Retinal pigment epithelial cell (primary cell): ENCODE measurements around the gene F7.

Experiments
- DNase-seq: peaks from one replicate; pipeline ENCODE4 v3.0.0-alpha.2; 2010; ENCODE audit warnings: low read depth
- H3K4me3 ChIP-seq: 2 replicates; pipeline ENCODE4 v1.5.1; 2011; ENCODE audit warnings: mild to moderate bottlenecking, low read length, control low read depth, moderate library complexity
- TF ChIP-seq, protein P1 (sequence below): conservative IDR thresholded peaks from 2 replicates; pipeline ENCODE4 v1.5.1; 2011; ENCODE audit warnings: low read depth, low read length, control low read depth, inconsistent platforms

Gene F7

DNA sequence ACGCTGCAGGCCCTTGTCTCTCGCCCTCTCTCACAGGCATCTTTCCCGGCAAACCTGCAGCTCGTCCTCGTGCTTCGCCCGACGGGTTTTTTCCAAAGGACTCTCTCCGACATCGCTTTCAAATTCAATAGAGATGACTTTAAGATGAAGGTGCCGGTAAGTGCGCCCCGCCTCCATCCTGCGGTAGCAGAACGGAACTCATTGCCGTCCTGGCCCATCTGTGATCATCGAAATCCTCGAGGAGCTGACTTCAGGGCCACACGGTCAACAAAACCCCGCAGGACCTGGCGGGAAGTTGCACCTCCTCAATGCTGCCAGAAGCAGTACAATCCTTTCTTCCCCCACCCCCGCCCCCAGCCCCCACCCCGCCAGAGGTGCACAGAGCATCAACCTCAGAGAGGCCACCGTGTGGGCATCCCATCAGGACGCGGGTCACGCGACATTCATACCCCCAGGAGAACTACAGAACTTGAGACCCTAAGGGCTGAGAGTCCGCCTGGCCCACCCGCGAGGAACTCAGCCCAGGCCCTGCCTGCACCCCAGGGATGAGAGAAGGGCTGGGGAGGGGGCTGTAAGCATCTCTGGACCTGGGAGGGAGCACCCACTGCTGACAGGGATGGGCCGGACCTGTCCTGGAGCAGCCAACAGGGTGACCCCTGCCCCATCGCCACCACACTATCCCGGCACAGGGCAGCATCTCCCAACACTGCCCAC lies 44.9 kb upstream of the F7 start:
- no peak overlapping the region for H3K4me3 ChIP-seq
- TF ChIP-seq, protein P1, sequence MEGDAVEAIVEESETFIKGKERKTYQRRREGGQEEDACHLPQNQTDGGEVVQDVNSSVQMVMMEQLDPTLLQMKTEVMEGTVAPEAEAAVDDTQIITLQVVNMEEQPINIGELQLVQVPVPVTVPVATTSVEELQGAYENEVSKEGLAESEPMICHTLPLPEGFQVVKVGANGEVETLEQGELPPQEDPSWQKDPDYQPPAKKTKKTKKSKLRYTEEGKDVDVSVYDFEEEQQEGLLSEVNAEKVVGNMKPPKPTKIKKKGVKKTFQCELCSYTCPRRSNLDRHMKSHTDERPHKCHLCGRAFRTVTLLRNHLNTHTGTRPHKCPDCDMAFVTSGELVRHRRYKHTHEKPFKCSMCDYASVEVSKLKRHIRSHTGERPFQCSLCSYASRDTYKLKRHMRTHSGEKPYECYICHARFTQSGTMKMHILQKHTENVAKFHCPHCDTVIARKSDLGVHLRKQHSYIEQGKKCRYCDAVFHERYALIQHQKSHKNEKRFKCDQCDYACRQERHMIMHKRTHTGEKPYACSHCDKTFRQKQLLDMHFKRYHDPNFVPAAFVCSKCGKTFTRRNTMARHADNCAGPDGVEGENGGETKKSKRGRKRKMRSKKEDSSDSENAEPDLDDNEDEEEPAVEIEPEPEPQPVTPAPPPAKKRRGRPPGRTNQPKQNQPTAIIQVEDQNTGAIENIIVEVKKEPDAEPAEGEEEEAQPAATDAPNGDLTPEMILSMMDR: no peak
- no peak for DNase-seq

DNA sequence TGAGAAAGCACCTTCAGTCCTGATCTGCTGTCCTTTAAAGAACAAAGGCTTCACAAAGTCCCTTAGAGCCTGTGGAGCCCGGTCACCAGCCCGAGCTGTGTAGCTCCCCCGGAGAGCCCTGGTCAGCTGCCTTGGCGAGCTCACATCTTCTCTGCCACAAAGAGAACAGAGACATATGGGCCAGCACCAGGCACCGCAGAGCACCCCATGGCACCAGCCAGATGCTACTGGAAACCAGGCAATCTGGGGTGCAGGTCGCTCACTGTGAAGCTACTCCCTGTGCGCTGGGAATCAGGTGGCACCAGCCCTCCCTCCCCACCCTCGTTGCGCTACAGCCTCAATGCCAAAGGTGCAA lies 44.3 kb upstream of the F7 start:
- no peak overlapping the region for H3K4me3 ChIP-seq
- DNase-seq: no peak
- TF ChIP-seq, protein P1: no peak

DNA sequence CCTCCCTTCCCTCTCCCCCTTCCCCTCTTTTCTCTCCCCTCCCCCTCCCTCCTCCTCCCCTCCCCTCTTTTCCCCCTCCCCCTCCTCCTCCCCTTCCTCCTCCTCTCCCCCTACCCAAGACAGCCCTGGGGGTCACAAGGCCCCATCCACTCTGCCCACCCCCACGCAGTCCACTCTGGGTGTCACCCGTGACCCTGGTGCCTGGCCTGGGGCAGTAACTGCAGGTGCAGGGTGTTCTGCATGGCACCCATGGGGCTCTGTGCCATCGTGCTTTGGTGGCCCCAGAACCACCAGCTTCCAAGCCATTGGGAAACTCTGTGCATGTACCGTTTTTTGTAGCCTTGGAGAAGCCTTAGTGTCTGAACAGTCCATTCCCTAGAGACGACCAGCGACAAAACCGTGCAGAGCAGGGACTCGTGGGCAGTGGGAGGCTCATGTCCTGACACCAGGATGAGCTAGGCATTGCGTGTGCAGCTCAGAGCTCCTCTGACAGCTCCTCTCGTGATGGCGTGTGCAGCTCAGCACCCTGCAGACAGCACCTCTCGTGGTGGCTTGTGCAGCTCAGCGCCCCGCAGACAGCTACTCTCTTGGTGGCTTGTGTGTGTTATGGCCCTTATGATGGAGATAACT lies 43.7 kb upstream of the F7 start:
- DNase-seq: no peak
- TF ChIP-seq, protein P1: no peak
- H3K4me3 ChIP-seq: no peak overlapping the region

DNA sequence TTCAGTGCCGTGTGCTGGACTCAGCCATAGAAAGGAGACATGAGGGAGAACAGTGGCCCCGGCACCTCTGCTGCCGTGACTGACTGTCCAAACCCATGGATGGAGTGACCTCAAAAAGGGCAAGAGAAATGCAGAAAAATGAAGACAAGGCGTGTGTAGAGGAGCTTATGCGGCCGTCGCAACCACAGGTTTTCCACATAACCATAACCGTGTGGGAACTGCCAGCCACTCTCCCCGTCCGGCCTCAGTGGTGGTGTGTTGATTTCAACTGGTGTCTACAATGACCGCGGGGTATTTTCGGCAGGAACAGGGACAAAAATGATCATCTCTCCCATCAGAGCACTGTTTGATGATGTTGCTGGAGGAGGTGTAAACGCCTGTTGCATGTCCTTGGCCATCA lies 42.9 kb upstream of the F7 start:
- DNase-seq: no peak
- TF ChIP-seq, protein P1: no peak
- H3K4me3 ChIP-seq: no peak overlapping the region

DNA sequence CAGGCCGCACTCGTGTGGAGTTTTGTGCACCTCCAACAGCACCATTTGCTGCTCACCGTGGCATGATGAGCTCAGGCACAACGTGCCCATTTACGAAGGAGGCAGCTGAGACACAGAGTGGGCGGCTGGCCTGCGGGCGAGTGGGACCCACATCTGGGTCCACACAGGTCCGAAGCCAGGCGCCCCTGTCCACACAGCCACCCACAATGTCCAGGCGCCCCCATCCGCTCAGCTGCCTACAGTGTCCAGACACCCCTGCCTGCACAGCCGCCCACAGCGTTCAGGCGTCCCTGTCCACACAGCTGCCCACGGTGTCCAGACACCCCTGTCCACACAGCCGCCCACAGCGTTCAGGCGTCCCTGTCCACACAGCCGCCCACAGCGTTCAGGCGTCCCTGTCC lies 42.5 kb upstream of the F7 start:
- TF ChIP-seq, protein P1: no peak
- no peak for DNase-seq
- no peak overlapping the region for H3K4me3 ChIP-seq

DNA sequence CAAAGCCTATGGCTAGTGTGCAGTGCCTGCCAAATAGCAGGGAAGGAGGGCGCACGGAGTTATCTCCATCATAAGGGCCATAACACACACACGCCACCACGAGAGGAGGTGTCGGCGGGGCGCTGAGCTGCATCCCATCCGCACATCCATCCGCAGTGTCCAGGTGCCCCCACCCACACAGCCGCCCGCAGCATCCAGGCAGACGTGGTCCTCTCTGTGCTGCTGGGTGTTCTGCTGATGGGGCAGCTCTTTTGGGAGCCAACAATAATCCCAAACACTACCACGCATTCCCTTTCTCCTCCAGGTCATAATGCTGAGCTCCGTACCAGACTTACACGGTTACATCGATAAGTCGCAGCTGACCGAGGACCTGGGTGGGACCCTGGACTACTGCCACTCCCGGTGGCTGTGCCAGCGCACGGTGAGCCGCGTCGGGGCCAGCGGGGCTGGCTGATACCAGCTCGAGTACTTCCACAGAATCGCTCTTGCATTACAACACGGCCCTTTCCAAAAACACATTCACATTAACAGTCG lies 41.5 kb upstream of the F7 start:
- TF ChIP-seq, protein P1: no peak
- H3K4me3 ChIP-seq: no peak overlapping the region
- no peak for DNase-seq
